SK-N-SH (cell line): ENCODE measurements around the gene ZNF317. TPM values are rescaled to one million over a fixed set of nuclear protein-coding genes. Genes with fewer than 3 reads are reported as not detected.

ENCODE experiments used
- CTCF ChIA-PET: fragments of 300-600, 350-600 bp; formaldehyde crosslinking; extraction: SDS; loops from one replicate; lab custom pipeline; 2021; lab: Yijun Ruan, JAX
- POLR2A ChIA-PET: fragments of 350-600 bp; sonication (Branson Sonifier 250); formaldehyde crosslinking; extraction: SDS; loops from one replicate; lab custom pipeline; 2020; ENCODE audit warnings: antibody characterized with exemption, inconsistent platforms; lab: Yijun Ruan, JAX
- DNase-seq: peaks from one replicate; pipeline ENCODE4 v3.0.0; 2012
- H2AFZ ChIP-seq: fragments of 200-600 bp; sonication (generic); 2 replicates; pipeline ENCODE4 v1.8.1; 2016; ENCODE audit warnings: antibody characterized with exemption, mild to moderate bottlenecking, low read depth
- H3F3A ChIP-seq: fragments of 200-600 bp; sonication (generic); replicated peaks from 2 replicates; pipeline ENCODE3; 2016; ENCODE audit warnings: antibody characterized with exemption, mild to moderate bottlenecking; ENCODE audit not compliant: insufficient read depth
- H3K27ac ChIP-seq, 2 experiments: fragments of 200-500 bp in 1 of 2; fragments of 200-600 bp in 1 of 2; sonication (Bioruptor generic) in 1 of 2; sonication (generic), shearing (Covaris generic) in 1 of 2; 2 replicates each; pipeline versions ENCODE4 v1.5.1 to v1.6.1; 2014 to 2016; ENCODE audit warnings: low read depth in 2 of 2, inconsistent platforms in 1 of 2, low read length in 1 of 2, mild to moderate bottlenecking in 1 of 2, mixed read lengths in 1 of 2
- H3K27me3 ChIP-seq: fragments of 200-600 bp; sonication (generic), shearing (Covaris generic); 2 replicates; pipeline ENCODE4 v1.6.1; 2016; ENCODE audit warnings: mixed run types; ENCODE audit not compliant: insufficient read depth
- H3K36me3 ChIP-seq, 2 experiments: fragments of 200-500 bp in 1 of 2; fragments of 200-600 bp in 1 of 2; sonication (Bioruptor generic) in 1 of 2; sonication (generic) in 1 of 2; replicated peaks in 1 of 2; 2 replicates each; pipeline versions ENCODE3 to v1.5.1; 2014 to 2016; ENCODE audit warnings: low read length in 1 of 2, mild to moderate bottlenecking in 1 of 2; ENCODE audit not compliant: insufficient read depth in 2 of 2, control insufficient read depth in 1 of 2
- H3K4me1 ChIP-seq, 2 experiments: fragments of 200-500 bp in 1 of 2; fragments of 200-600 bp in 1 of 2; sonication (Bioruptor generic) in 1 of 2; sonication (generic), shearing (Covaris generic) in 1 of 2; 2 replicates each; pipeline versions ENCODE4 v1.5.1 to v1.6.1; 2014 to 2016; ENCODE audit warnings: low read depth in 1 of 2, low read length in 1 of 2, mixed run types in 1 of 2; ENCODE audit not compliant: insufficient read depth in 2 of 2, control insufficient read depth in 1 of 2
- H3K4me2 ChIP-seq: fragments of 200-600 bp; sonication (generic), shearing (Covaris generic); 2 replicates; pipeline ENCODE4 v1.6.1; 2017; ENCODE audit warnings: mixed run types
- H3K4me3 ChIP-seq, 2 experiments: fragments of 200-500 bp in 1 of 2; fragments of 200-600 bp in 1 of 2; sonication (Bioruptor generic) in 1 of 2; sonication (generic), shearing (Covaris generic) in 1 of 2; 2 replicates each; pipeline versions ENCODE4 v1.5.1 to v1.8.1; 2014 to 2016; ENCODE audit warnings: low read depth in 2 of 2, inconsistent platforms in 1 of 2, low read length in 1 of 2, mild to moderate bottlenecking in 1 of 2, mixed read lengths in 1 of 2, moderate library complexity in 1 of 2
- H3K79me2 ChIP-seq: fragments of 200-600 bp; sonication (generic); 2 replicates; pipeline ENCODE4 v1.8.1; 2017; ENCODE audit warnings: mild to moderate bottlenecking; ENCODE audit not compliant: insufficient read depth
- H3K9ac ChIP-seq: fragments of 200-600 bp; sonication (generic); 2 replicates; pipeline ENCODE4 v1.6.1; 2017; ENCODE audit warnings: mixed run types
- H3K9me2 ChIP-seq: fragments of 200-600 bp; sonication (generic); 2 replicates; pipeline ENCODE4 v1.6.1; 2017; ENCODE audit warnings: mixed run types
- H3K9me3 ChIP-seq: fragments of 200-600 bp; sonication (generic); 2 replicates; pipeline ENCODE4 v1.6.1; 2017; ENCODE audit warnings: mixed run types, mild to moderate bottlenecking, moderate library complexity
- H4K20me1 ChIP-seq: fragments of 200-600 bp; sonication (generic); 2 replicates; pipeline ENCODE4 v1.6.1; 2017; ENCODE audit warnings: mild to moderate bottlenecking, mixed run types; ENCODE audit not compliant: insufficient read depth
- CTCF ChIP-seq: fragments of 200-600 bp; sonication (generic); IDR thresholded peaks from 2 replicates; pipeline ENCODE4 v1.6.1; 2017; ENCODE audit warnings: antibody characterized with exemption, mild to moderate bottlenecking, moderate library complexity
- EZH2phosphoT487 ChIP-seq: fragments of 200-600 bp; sonication (generic); IDR thresholded peaks from 2 replicates; pipeline ENCODE4 v1.6.1; 2017; ENCODE audit warnings: low read depth, mixed run types, mild to moderate bottlenecking, antibody characterized with exemption, moderate library complexity, borderline replicate concordance
- FOSL2 ChIP-seq: IDR thresholded peaks from 2 replicates; pipeline ENCODE4 v1.4.0; 2012; ENCODE audit warnings: low read depth, mild to moderate bottlenecking, moderate library complexity, borderline replicate concordance
- FOXM1 ChIP-seq: IDR thresholded peaks from 2 replicates; pipeline ENCODE4 v1.4.0; 2012; ENCODE audit warnings: low read depth, mild to moderate bottlenecking
- GABPA ChIP-seq: IDR thresholded peaks from 2 replicates; pipeline ENCODE4 v1.4.0; 2012; ENCODE audit warnings: low read depth, mild to moderate bottlenecking
- MEF2A ChIP-seq: IDR thresholded peaks from 2 replicates; pipeline ENCODE4 v1.4.0; 2012; ENCODE audit warnings: low read depth, borderline replicate concordance
- NFIC ChIP-seq: IDR thresholded peaks from 2 replicates; pipeline ENCODE4 v1.4.0; 2012; ENCODE audit warnings: borderline replicate concordance
- NRF1 ChIP-seq: IDR thresholded peaks from 2 replicates; pipeline ENCODE4 v1.6.1; 2012; ENCODE audit warnings: low read depth, mild to moderate bottlenecking, low read length
- POLR2AphosphoS5 ChIP-seq: IDR thresholded peaks from 2 replicates; pipeline ENCODE4 v1.6.1; 2012; ENCODE audit warnings: low read depth, low read length
- RAD21 ChIP-seq: IDR thresholded peaks from 2 replicates; pipeline ENCODE4 v1.6.1; 2012; ENCODE audit warnings: mild to moderate bottlenecking, low read length
- RCOR1 ChIP-seq: fragments of 150-350 bp; IDR thresholded peaks from 2 replicates; pipeline ENCODE4 v1.6.1; 2017; ENCODE audit warnings: antibody characterized with exemption, low read length
- SIN3A ChIP-seq: IDR thresholded peaks from 2 replicates; pipeline ENCODE4 v1.6.1; 2012; ENCODE audit warnings: low read depth, mild to moderate bottlenecking, low read length, moderate library complexity, borderline replicate concordance
- SMC3 ChIP-seq: IDR thresholded peaks from 2 replicates; pipeline ENCODE4 v1.6.1; 2012; ENCODE audit warnings: low read depth, low read length, improper control_type of control experiment
- TEAD4 ChIP-seq: IDR thresholded peaks from 2 replicates; pipeline ENCODE4 v1.4.0; 2012; ENCODE audit warnings: mild to moderate bottlenecking, borderline replicate concordance; ENCODE audit not compliant: insufficient read depth
- YY1 ChIP-seq: IDR thresholded peaks from 2 replicates; pipeline ENCODE4 v1.4.0; 2012; ENCODE audit warnings: low read depth, mild to moderate bottlenecking
- WGBS: methylation state at CpG from one replicate; pipeline ENCODE4 v1.1.6; 2017; ENCODE audit warnings: low lambda C conversion rate; 5-methylcytosine and 5-hydroxymethylcytosine counted together
- polyA plus RNA-seq, 3 experiments: library from polyadenylated mRNA; depleted of rRNA; stranded (reverse); fragments of >200 nt; gene quantifications; 2 replicates each; pipeline ENCODE4 v1.2.3, GENCODE V29; 2012
- TF ChIP-seq, protein P1 (sequence below): IDR thresholded peaks from 2 replicates; pipeline ENCODE4; 2012
- TF ChIP-seq, protein P2 (sequence below): IDR thresholded peaks from 2 replicates; pipeline ENCODE4 v1.6.1; 2012; ENCODE audit warnings: mild to moderate bottlenecking, low read depth, low read length, moderate library complexity

ZNF317 gene
- polyA plus RNA-seq, 1 of the 3 experiments (the other 2 are of a cell fraction): 16.0 TPM

- Histone ChIP-seq H3K9me2 (no peaks in the 10 kb centered on the region), H3K79me2 (no peaks in the 10 kb centered on the region), H4K20me1 (no peaks in the 10 kb centered on the region), H3F3A (no peaks in the 10 kb centered on the region), H2AFZ (peak overlapping the region; percentile 75; the same call in 1 of the 2 replicates), H3K4me1 (no peaks in the 10 kb centered on the region), H3K9ac (no peak overlapping the region), H3K36me3 (no peaks in the 10 kb centered on the region), H3K4me3 (peak overlapping the region; percentile 19 to 56; a peak in 2 of 4 replicates), H3K27ac (no peak overlapping the region), H3K4me2 (peak overlapping the region; percentile 50; the same call in 1 of the 2 replicates), H3K27me3 (peaks cover 34% of the 10 kb centered on the region), H3K9me3 (no peaks in the 10 kb centered on the region)
- no peak for TF ChIP-seq FOXM1
- TF ChIP-seq, protein P1, sequence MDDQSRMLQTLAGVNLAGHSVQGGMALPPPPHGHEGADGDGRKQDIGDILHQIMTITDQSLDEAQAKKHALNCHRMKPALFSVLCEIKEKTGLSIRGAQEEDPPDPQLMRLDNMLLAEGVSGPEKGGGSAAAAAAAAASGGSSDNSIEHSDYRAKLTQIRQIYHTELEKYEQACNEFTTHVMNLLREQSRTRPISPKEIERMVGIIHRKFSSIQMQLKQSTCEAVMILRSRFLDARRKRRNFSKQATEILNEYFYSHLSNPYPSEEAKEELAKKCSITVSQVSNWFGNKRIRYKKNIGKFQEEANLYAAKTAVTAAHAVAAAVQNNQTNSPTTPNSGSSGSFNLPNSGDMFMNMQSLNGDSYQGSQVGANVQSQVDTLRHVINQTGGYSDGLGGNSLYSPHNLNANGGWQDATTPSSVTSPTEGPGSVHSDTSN: no peak
- no peak for TF ChIP-seq YY1
- TF ChIP-seq TEAD4: no peak
- TF ChIP-seq SIN3A: no peak
- no peak for TF ChIP-seq RCOR1
- no peak for TF ChIP-seq MEF2A
- no peak for TF ChIP-seq EZH2phosphoT487
- TF ChIP-seq RAD21: peak; percentile 79
- TF ChIP-seq, protein P2, sequence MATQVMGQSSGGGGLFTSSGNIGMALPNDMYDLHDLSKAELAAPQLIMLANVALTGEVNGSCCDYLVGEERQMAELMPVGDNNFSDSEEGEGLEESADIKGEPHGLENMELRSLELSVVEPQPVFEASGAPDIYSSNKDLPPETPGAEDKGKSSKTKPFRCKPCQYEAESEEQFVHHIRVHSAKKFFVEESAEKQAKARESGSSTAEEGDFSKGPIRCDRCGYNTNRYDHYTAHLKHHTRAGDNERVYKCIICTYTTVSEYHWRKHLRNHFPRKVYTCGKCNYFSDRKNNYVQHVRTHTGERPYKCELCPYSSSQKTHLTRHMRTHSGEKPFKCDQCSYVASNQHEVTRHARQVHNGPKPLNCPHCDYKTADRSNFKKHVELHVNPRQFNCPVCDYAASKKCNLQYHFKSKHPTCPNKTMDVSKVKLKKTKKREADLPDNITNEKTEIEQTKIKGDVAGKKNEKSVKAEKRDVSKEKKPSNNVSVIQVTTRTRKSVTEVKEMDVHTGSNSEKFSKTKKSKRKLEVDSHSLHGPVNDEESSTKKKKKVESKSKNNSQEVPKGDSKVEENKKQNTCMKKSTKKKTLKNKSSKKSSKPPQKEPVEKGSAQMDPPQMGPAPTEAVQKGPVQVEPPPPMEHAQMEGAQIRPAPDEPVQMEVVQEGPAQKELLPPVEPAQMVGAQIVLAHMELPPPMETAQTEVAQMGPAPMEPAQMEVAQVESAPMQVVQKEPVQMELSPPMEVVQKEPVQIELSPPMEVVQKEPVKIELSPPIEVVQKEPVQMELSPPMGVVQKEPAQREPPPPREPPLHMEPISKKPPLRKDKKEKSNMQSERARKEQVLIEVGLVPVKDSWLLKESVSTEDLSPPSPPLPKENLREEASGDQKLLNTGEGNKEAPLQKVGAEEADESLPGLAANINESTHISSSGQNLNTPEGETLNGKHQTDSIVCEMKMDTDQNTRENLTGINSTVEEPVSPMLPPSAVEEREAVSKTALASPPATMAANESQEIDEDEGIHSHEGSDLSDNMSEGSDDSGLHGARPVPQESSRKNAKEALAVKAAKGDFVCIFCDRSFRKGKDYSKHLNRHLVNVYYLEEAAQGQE: no peak
- TF ChIP-seq FOSL2: no peak
- no peak for TF ChIP-seq POLR2AphosphoS5
- no peak for TF ChIP-seq NRF1
- TF ChIP-seq GABPA: no peak
- peak; percentile 72 for TF ChIP-seq SMC3
- TF ChIP-seq CTCF: peak; percentile 85
- TF ChIP-seq NFIC: no peak
- peak; percentile 55 for DNase-seq
- ChIA-PET POLR2A (no interaction called here), CTCF (interaction anchor here (0.5 to 1.8 kb wide), 40 partner anchors 9 to 1572 kb away, joined by 3 to 7 read pairs (median 4); partner anchors contain the start of genes PCP2, ZNF121, ZNF177 and ZNF266)
- WGBS: 43% methylated on average over 12 of the region's 13 CpGs
Observed at GRCh38 chr19:9205501-9206113, 65.4 kb downstream of the ZNF317 start.

Other genes starting within 250 kb of the ZNF317 start
- not detected in 2 replicates for gene MUC16, start 130.0 kb upstream of the ZNF317 start, polyA plus RNA-seq (2012; rRNA removed)
- gene OR1M1, start 53.3 kb upstream of the ZNF317 start, polyA plus RNA-seq (2012; rRNA removed): not detected in 2 replicates
- gene OR7G2, start 32.9 kb upstream of the ZNF317 start, polyA plus RNA-seq (2012; rRNA removed): not detected in 2 replicates
- gene OR7G1, start 24.6 kb upstream of the ZNF317 start, polyA plus RNA-seq (2012; rRNA removed): not detected in 2 replicates
- gene OR7G3, start 13.4 kb upstream of the ZNF317 start, polyA plus RNA-seq (2012; rRNA removed): not detected in 2 replicates
- gene OR7D2, start 38.6 kb downstream of the ZNF317 start, polyA plus RNA-seq (2012; rRNA removed): not detected in 2 replicates
- not detected in 2 replicates for gene OR7D4, start 79.2 kb downstream of the ZNF317 start, polyA plus RNA-seq (2012; rRNA removed)
- not detected in 2 replicates for gene OR7E24, start 110.5 kb downstream of the ZNF317 start, polyA plus RNA-seq (2012; rRNA removed)
- 0.97 and 1.2 TPM in 2 replicates for gene ZNF699, start 169.4 kb downstream of the ZNF317 start, polyA plus RNA-seq (2012; rRNA removed)
- 10.4 and 15.2 TPM in 2 replicates for gene ZNF559, start 183.8 kb downstream of the ZNF317 start, polyA plus RNA-seq (2012; rRNA removed)
- 2.6 and 3.6 TPM in 2 replicates for gene ZNF177, start 222.6 kb downstream of the ZNF317 start, polyA plus RNA-seq (2012; rRNA removed)